HepG2 (cell line): Measurements from ENCODE around the gene USP7. TPM values are rescaled to one million over a fixed set of nuclear protein-coding genes. Genes with fewer than 3 reads are reported as not detected.

ENCODE experiments used
- ATF6 ChIP-seq: sonication (generic); formaldehyde crosslinking; conservative IDR thresholded peaks from 2 replicates; pipeline ENCODE4 v1.4.0; 2020; ENCODE audit warnings: missing genetic modification reagents
- BATF2 ChIP-seq: sonication (generic); formaldehyde crosslinking; IDR thresholded peaks from 2 replicates; pipeline ENCODE4 v1.8.0; 2022; ENCODE audit warnings: mild to moderate bottlenecking, missing genetic modification reagents, moderate library complexity
- CCDC6 ChIP-seq: sonication (generic); formaldehyde crosslinking; IDR thresholded peaks from 2 replicates; pipeline ENCODE4 v1.8.1; 2022; ENCODE audit warnings: mild to moderate bottlenecking, missing genetic modification reagents, moderate library complexity
- CENPBD1 ChIP-seq: sonication (generic); formaldehyde crosslinking; IDR thresholded peaks from 2 replicates; pipeline ENCODE4 v1.8.0; 2022; ENCODE audit warnings: missing genetic modification reagents, low read depth, mild to moderate bottlenecking, borderline replicate concordance
- DNMT1 ChIP-seq: sonication (generic); formaldehyde crosslinking; IDR thresholded peaks from 2 replicates; pipeline ENCODE4 v1.5.1; 2020; ENCODE audit warnings: mild to moderate bottlenecking, missing genetic modification reagents
- GZF1 ChIP-seq: sonication (generic); formaldehyde crosslinking; IDR thresholded peaks from 2 replicates; pipeline ENCODE4 v1.5.1; 2020; ENCODE audit warnings: mild to moderate bottlenecking, missing genetic modification reagents
- HDAC2 ChIP-seq: sonication (generic); formaldehyde crosslinking; IDR thresholded peaks from 2 replicates; pipeline ENCODE4 v1.4.0; 2020; ENCODE audit warnings: missing genetic modification reagents
- JUNB ChIP-seq: sonication (generic); formaldehyde crosslinking; IDR thresholded peaks from 2 replicates; pipeline ENCODE4 v1.8.0; 2022; ENCODE audit warnings: missing genetic modification reagents, mild to moderate bottlenecking, borderline replicate concordance
- MEIS2 ChIP-seq: sonication (generic); formaldehyde crosslinking; IDR thresholded peaks from 2 replicates; pipeline ENCODE4 v1.9.0; 2021; ENCODE audit warnings: mild to moderate bottlenecking, missing genetic modification reagents
- SMYD3 ChIP-seq: sonication (generic); formaldehyde crosslinking; IDR thresholded peaks from 2 replicates; pipeline ENCODE4 v1.8.1; 2023; ENCODE audit warnings: mild to moderate bottlenecking, missing genetic modification reagents
- TFDP2 ChIP-seq: sonication (generic); formaldehyde crosslinking; IDR thresholded peaks from 2 replicates; pipeline ENCODE4 v1.4.0; 2020; ENCODE audit warnings: missing genetic modification reagents
- TP53 ChIP-seq: sonication (generic); formaldehyde crosslinking; conservative IDR thresholded peaks from 2 replicates; pipeline ENCODE4 v1.4.0; 2020; ENCODE audit warnings: missing genetic modification reagents
- U2AF2 ChIP-seq: fragments of 200-400 bp; formaldehyde crosslinking; IDR thresholded peaks from 2 replicates; pipeline ENCODE4 v1.6.1; 2017; ENCODE audit warnings: low read depth, mild to moderate bottlenecking, low read length
- ZKSCAN8 ChIP-seq: IDR thresholded peaks from 2 replicates; pipeline ENCODE4 v1.6.1; 2016; ENCODE audit warnings: borderline replicate concordance, missing genetic modification reagents, missing compliant biosample characterization
- ZNF354B ChIP-seq: sonication (generic); formaldehyde crosslinking; IDR thresholded peaks from 2 replicates; pipeline ENCODE4 v1.8.0; 2022; ENCODE audit warnings: mild to moderate bottlenecking, missing genetic modification reagents
- ZNF556 ChIP-seq: sonication (generic); formaldehyde crosslinking; IDR thresholded peaks from 2 replicates; pipeline ENCODE4 v1.4.0; 2020; ENCODE audit warnings: mild to moderate bottlenecking, missing genetic modification reagents, borderline replicate concordance
- ZNF607 ChIP-seq: sonication (generic); formaldehyde crosslinking; IDR thresholded peaks from 2 replicates; pipeline ENCODE4 v1.5.1; 2020; ENCODE audit warnings: missing genetic modification reagents, mild to moderate bottlenecking, borderline replicate concordance
- ZNF761 ChIP-seq: sonication (generic); formaldehyde crosslinking; conservative IDR thresholded peaks from 2 replicates; pipeline ENCODE4 v1.4.0; 2020; ENCODE audit warnings: mild to moderate bottlenecking, missing genetic modification reagents
- ZNF766 ChIP-seq: sonication (generic); formaldehyde crosslinking; IDR thresholded peaks from 2 replicates; pipeline ENCODE4 v1.5.0; 2020; ENCODE audit warnings: missing genetic modification reagents, borderline replicate concordance
- ZZZ3 ChIP-seq: sonication (generic); formaldehyde crosslinking; IDR thresholded peaks from 2 replicates; pipeline ENCODE4 v1.4.0; 2020; ENCODE audit warnings: missing genetic modification reagents, mild to moderate bottlenecking, borderline replicate concordance
- polyA plus RNA-seq, 8 experiments: library from polyadenylated mRNA; depleted of rRNA in 3 of 8; stranded (reverse) in 7 of 8; unstranded in 1 of 8; fragments of >200 nt; fragmentation: Illumina TruSeq in 4 of 8; extraction: Trizol in 4 of 8; gene quantifications; 2 replicates each; pipeline versions ENCODE4 v1.2.1 to v1.2.3, GENCODE V29; 2011 to 2016; ENCODE audit warnings: low read depth in 4 of 8, missing spikeins in 1 of 8, mixed read lengths in 1 of 8; ENCODE audit not compliant: insufficient read depth in 1 of 8
- total RNA-seq, 5 experiments: library from RNA; depleted of rRNA; stranded (reverse); fragments of >200 nt; fragmentation: Illumina TruSeq; extraction: Trizol; gene quantifications; 2 replicates each; pipeline ENCODE4 v1.2.3, GENCODE V29; 2016; ENCODE audit warnings: low read depth in 1 of 5
- TF ChIP-seq, protein P1 (sequence below): IDR thresholded peaks from 2 replicates; pipeline ENCODE4 v1.6.1; 2016
- TF ChIP-seq, protein P2 (sequence below): sonication (generic); formaldehyde crosslinking; IDR thresholded peaks from 2 replicates; pipeline ENCODE4 v1.5.1; 2020; ENCODE audit warnings: missing genetic modification reagents, mild to moderate bottlenecking, borderline replicate concordance

USP7 gene
- total and polyA plus RNA-seq, 2 of the 13 experiments (the other 11 are each of a cell fraction or from before 2014, with no cell fraction given) = 52.5 to 173 TPM

GRCh38 chr16:8866118-8866883 is 97.4 kb downstream of the USP7 start (continued):
- TF ChIP-seq TFDP2 (CRISPR knock-in tag) (peak; percentile 81), ZNF556 (CRISPR knock-in tag) (no peak; the same call in 1 of the 2 replicates), ZNF766 (CRISPR knock-in tag) (0 out of 2 replicates have a peak, but pooled peaks have one; percentile 32), U2AF2 (no peak), ZZZ3 (no peak), ZKSCAN8 (0 out of 2 replicates have a peak, but pooled peaks have one; percentile 13), SMYD3 (CRISPR knock-in tag) (no peak), TP53 (no peak), CENPBD1 (no peak; the same call in 1 of the 2 replicates), CCDC6 (peak; percentile 65; the same call in 1 of the 2 replicates), ZNF761 (CRISPR knock-in tag) (no peak), MEIS2 (peak; percentile 20; the same call in 1 of the 2 replicates), ATF6 (CRISPR knock-in tag) (peak; percentile 19; the same call in 1 of the 2 replicates), ZNF354B (CRISPR knock-in tag) (no peak), GZF1 (CRISPR knock-in tag) (peak; percentile 23; the same call in 1 of the 2 replicates), ZNF607 (CRISPR knock-in tag) (peak; percentile 79), BATF2 (CRISPR knock-in tag) (no peak), HDAC2 (CRISPR knock-in tag) (peak; percentile 74), JUNB (CRISPR knock-in tag) (no peak), DNMT1 (CRISPR knock-in tag) (no peak)
- TF ChIP-seq, protein P1, sequence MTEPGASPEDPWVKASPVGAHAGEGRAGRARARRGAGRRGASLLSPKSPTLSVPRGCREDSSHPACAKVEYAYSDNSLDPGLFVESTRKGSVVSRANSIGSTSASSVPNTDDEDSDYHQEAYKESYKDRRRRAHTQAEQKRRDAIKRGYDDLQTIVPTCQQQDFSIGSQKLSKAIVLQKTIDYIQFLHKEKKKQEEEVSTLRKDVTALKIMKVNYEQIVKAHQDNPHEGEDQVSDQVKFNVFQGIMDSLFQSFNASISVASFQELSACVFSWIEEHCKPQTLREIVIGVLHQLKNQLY = peak; percentile 62
- TF ChIP-seq, protein P2, sequence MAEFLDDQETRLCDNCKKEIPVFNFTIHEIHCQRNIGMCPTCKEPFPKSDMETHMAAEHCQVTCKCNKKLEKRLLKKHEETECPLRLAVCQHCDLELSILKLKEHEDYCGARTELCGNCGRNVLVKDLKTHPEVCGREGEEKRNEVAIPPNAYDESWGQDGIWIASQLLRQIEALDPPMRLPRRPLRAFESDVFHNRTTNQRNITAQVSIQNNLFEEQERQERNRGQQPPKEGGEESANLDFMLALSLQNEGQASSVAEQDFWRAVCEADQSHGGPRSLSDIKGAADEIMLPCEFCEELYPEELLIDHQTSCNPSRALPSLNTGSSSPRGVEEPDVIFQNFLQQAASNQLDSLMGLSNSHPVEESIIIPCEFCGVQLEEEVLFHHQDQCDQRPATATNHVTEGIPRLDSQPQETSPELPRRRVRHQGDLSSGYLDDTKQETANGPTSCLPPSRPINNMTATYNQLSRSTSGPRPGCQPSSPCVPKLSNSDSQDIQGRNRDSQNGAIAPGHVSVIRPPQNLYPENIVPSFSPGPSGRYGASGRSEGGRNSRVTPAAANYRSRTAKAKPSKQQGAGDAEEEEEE = peak; percentile 76; the same call in 1 of the 2 replicates
